ENCODE data around the gene AP2A1. TPM values are rescaled to one million over a fixed set of nuclear protein-coding genes. Genes with fewer than 3 reads are reported as not detected.

The AP2A1 gene
- polyA plus RNA-seq, 1 donor from 2014 or later = 40.8 TPM

DNA sequence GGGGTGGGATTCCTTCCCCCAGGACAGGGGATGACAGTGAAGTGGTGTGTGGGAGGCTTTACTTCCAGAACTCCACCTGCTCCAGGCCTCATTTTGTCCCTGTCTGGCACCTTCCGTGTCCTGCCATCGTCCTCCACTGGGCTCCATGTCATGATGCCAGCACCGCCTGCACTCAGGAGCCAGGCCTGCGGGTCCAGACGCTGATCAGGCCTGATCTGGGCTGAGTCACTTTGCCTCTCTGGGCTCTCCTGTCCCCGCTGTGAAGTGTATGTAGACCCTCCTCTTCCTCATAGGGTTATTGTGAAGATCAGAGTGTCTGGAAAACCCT lies 36.7 kb downstream of the AP2A1 start:
- no peak for TF ChIP-seq MXI1 (conservative IDR thresholded peaks at IDR 0.05; ENCODE audit: poor library complexity, severe bottlenecking)
- no peak for TF ChIP-seq RAD21 (conservative IDR thresholded peaks at IDR 0.05)
- TF ChIP-seq EZH2 (IDR thresholded peaks at IDR 0.05; ENCODE audit: borderline replicate concordance, insufficient read depth, low read length, poor library complexity, severe bottlenecking) = no peak
- no peak for TF ChIP-seq SMC3 (conservative IDR thresholded peaks at IDR 0.05; ENCODE audit: poor library complexity)
- no peak for TF ChIP-seq POLR2AphosphoS5 (IDR thresholded peaks at IDR 0.05)
- TF ChIP-seq, protein P1, sequence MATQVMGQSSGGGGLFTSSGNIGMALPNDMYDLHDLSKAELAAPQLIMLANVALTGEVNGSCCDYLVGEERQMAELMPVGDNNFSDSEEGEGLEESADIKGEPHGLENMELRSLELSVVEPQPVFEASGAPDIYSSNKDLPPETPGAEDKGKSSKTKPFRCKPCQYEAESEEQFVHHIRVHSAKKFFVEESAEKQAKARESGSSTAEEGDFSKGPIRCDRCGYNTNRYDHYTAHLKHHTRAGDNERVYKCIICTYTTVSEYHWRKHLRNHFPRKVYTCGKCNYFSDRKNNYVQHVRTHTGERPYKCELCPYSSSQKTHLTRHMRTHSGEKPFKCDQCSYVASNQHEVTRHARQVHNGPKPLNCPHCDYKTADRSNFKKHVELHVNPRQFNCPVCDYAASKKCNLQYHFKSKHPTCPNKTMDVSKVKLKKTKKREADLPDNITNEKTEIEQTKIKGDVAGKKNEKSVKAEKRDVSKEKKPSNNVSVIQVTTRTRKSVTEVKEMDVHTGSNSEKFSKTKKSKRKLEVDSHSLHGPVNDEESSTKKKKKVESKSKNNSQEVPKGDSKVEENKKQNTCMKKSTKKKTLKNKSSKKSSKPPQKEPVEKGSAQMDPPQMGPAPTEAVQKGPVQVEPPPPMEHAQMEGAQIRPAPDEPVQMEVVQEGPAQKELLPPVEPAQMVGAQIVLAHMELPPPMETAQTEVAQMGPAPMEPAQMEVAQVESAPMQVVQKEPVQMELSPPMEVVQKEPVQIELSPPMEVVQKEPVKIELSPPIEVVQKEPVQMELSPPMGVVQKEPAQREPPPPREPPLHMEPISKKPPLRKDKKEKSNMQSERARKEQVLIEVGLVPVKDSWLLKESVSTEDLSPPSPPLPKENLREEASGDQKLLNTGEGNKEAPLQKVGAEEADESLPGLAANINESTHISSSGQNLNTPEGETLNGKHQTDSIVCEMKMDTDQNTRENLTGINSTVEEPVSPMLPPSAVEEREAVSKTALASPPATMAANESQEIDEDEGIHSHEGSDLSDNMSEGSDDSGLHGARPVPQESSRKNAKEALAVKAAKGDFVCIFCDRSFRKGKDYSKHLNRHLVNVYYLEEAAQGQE (IDR thresholded peaks at IDR 0.05; ENCODE audit: borderline replicate concordance) = no peak
- TF ChIP-seq EP300 (conservative IDR thresholded peaks at IDR 0.05; ENCODE audit: poor library complexity, severe bottlenecking) = no peak
- no peak for TF ChIP-seq TAF1 (IDR thresholded peaks at IDR 0.05; ENCODE audit: low read depth)
- TF ChIP-seq, protein P2, sequence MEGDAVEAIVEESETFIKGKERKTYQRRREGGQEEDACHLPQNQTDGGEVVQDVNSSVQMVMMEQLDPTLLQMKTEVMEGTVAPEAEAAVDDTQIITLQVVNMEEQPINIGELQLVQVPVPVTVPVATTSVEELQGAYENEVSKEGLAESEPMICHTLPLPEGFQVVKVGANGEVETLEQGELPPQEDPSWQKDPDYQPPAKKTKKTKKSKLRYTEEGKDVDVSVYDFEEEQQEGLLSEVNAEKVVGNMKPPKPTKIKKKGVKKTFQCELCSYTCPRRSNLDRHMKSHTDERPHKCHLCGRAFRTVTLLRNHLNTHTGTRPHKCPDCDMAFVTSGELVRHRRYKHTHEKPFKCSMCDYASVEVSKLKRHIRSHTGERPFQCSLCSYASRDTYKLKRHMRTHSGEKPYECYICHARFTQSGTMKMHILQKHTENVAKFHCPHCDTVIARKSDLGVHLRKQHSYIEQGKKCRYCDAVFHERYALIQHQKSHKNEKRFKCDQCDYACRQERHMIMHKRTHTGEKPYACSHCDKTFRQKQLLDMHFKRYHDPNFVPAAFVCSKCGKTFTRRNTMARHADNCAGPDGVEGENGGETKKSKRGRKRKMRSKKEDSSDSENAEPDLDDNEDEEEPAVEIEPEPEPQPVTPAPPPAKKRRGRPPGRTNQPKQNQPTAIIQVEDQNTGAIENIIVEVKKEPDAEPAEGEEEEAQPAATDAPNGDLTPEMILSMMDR (IDR thresholded peaks at IDR 0.05; ENCODE audit: poor library complexity, severe bottlenecking) = no peak
- H3K4me2 ChIP-seq (ENCODE audit: low read length) = no peak overlapping the region
- H3K4me3 ChIP-seq (ENCODE audit: low read length) = no peak overlapping the region
- H3K79me2 ChIP-seq (replicated peaks; ENCODE audit: insufficient read depth, low read length) = no peaks in the 10 kb centered on the region
- H3K9me2 ChIP-seq (ENCODE audit: insufficient read depth, low read length) = no peaks in the 10 kb centered on the region
- H3K9me3 ChIP-seq (ENCODE audit: low read length) = no peaks in the 10 kb centered on the region
- H3K27ac ChIP-seq (ENCODE audit: low read length) = no peak overlapping the region
- no peaks in the 10 kb centered on the region for H3K27me3 ChIP-seq (ENCODE audit: insufficient read depth, low read depth, low read length)
- no peaks in the 10 kb centered on the region for H3F3A ChIP-seq (ENCODE audit: insufficient read depth, low read length, poor library complexity, severe bottlenecking)
- no peak overlapping the region for H2AFZ ChIP-seq (ENCODE audit: low read depth, low read length)
- H3K36me3 ChIP-seq (ENCODE audit: insufficient read depth, low read length) = no peaks in the 10 kb centered on the region
- H4K20me1 ChIP-seq (ENCODE audit: insufficient read depth) = no peaks in the 10 kb centered on the region
- H3K9ac ChIP-seq (ENCODE audit: low read length) = no peak overlapping the region

DNA sequence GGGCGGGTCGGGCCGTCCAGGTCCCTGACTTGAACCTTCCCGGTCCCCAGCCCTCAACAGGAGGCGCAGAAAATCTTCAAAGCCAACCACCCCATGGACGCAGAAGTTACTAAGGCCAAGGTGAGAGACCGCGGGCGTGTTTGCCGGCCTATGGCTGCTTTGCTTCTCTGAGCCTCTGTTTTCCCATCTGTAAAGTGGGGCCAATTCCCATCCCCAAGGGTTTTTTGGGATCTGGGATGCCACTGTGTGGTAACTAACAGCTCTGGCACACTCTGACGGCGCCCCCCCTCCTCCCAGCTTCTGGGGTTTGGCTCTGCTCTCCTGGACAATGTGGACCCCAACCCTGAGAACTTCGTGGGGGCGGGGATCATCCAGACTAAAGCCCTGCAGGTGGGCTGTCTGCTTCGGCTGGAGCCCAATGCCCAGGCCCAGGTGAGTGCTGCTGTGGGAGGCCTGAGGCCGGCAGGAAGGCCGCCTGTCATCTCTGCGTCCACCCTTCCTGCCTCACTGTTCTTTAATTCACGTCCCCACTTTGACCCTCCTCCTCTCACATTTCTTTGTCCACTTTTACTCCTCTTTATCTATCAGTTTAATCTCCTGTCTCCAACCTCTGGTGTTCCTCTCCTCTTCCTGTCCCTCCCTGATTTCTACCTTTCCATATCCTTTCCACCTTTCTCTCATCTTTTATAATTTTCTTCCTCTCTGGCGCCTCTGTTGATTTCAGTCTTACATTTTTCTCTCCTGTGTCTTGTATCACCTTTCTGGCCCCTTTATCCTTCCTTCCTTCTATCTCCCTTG lies 39.2 kb downstream of the AP2A1 start:
- no peak overlapping the region for H3K9ac ChIP-seq (ENCODE audit: low read length)
- no peaks in the 10 kb centered on the region for H3F3A ChIP-seq (ENCODE audit: insufficient read depth, low read length, poor library complexity, severe bottlenecking)
- no peak overlapping the region for H2AFZ ChIP-seq (ENCODE audit: low read depth, low read length)
- no peaks in the 10 kb centered on the region for H3K79me2 ChIP-seq (replicated peaks; ENCODE audit: insufficient read depth, low read length)
- H3K9me2 ChIP-seq (ENCODE audit: insufficient read depth, low read length) = no peaks in the 10 kb centered on the region
- TF ChIP-seq SMC3 (conservative IDR thresholded peaks at IDR 0.05; ENCODE audit: poor library complexity) = no peak
- TF ChIP-seq, protein P2 (IDR thresholded peaks at IDR 0.05; ENCODE audit: poor library complexity, severe bottlenecking) = no peak
- no peak for TF ChIP-seq TAF1 (IDR thresholded peaks at IDR 0.05; ENCODE audit: low read depth)
- TF ChIP-seq POLR2AphosphoS5 (IDR thresholded peaks at IDR 0.05) = no peak
- TF ChIP-seq, protein P1 (IDR thresholded peaks at IDR 0.05; ENCODE audit: borderline replicate concordance) = no peak
- TF ChIP-seq RAD21 (conservative IDR thresholded peaks at IDR 0.05) = no peak
- no peak for TF ChIP-seq EP300 (conservative IDR thresholded peaks at IDR 0.05; ENCODE audit: poor library complexity, severe bottlenecking)
- TF ChIP-seq MXI1 (conservative IDR thresholded peaks at IDR 0.05; ENCODE audit: poor library complexity, severe bottlenecking) = no peak
- no peak for TF ChIP-seq EZH2 (IDR thresholded peaks at IDR 0.05; ENCODE audit: borderline replicate concordance, insufficient read depth, low read length, poor library complexity, severe bottlenecking)
- no peaks in the 10 kb centered on the region for H4K20me1 ChIP-seq (ENCODE audit: insufficient read depth)
- no peaks in the 10 kb centered on the region for H3K36me3 ChIP-seq (ENCODE audit: insufficient read depth, low read length)
- H3K9me3 ChIP-seq (ENCODE audit: low read length) = no peaks in the 10 kb centered on the region
- no peaks in the 10 kb centered on the region for H3K27me3 ChIP-seq (ENCODE audit: insufficient read depth, low read depth, low read length)
- no peak overlapping the region for H3K4me3 ChIP-seq (ENCODE audit: low read length)
- H3K27ac ChIP-seq (ENCODE audit: low read length) = no peak overlapping the region
- no peak overlapping the region for H3K4me2 ChIP-seq (ENCODE audit: low read length)

Measured in neural cell (in vitro differentiated cells).